GM18867 (cell line): ENCODE measurements around the gene ZNF440.
"Not testable (repeated sequence)": the region's sequence is repeated elsewhere in the genome, so short reads cannot be mapped to it uniquely, and the experiment has no call there.

ENCODE experiments used
- ATAC-seq: cut with Tn5 transposase; IDR thresholded peaks from one replicate; pipeline ENCODE4 v1.9.1; 2021; ENCODE audit warnings: mild to moderate bottlenecking, moderate library complexity; ENCODE audit not compliant: unreplicated experiment

The ZNF440 gene

DNA sequence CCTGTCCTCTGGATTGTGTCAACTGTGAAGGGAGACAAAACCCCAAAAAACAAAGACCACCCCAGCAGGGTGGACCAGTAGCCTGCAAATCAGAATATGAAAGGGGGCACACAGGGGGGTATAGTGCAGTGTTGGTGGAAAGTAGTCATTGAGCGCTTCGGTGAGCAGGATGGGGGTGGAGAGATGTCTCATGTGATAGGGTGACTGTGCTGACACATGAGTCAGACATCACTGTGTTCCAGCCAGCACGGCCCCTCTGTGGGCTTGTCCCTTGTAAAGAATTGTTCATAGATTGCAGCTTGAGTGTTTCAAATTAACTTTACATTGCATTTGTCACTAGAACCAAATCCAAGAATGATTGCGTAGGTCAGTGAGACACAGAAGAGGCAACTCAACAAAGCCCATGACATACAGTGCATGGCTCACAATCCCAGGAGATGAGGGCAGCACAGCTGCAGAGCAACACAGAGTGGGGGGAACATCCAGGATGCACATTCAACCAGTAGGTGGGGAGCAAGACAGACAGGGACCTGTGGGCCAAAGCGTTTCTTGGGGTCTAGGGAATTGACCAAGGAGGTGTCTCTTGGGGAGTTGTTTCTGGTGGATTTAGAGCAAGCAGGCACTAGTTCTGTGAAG lies 7.5 kb downstream of the ZNF440 start:
- ATAC-seq, result no peak

DNA sequence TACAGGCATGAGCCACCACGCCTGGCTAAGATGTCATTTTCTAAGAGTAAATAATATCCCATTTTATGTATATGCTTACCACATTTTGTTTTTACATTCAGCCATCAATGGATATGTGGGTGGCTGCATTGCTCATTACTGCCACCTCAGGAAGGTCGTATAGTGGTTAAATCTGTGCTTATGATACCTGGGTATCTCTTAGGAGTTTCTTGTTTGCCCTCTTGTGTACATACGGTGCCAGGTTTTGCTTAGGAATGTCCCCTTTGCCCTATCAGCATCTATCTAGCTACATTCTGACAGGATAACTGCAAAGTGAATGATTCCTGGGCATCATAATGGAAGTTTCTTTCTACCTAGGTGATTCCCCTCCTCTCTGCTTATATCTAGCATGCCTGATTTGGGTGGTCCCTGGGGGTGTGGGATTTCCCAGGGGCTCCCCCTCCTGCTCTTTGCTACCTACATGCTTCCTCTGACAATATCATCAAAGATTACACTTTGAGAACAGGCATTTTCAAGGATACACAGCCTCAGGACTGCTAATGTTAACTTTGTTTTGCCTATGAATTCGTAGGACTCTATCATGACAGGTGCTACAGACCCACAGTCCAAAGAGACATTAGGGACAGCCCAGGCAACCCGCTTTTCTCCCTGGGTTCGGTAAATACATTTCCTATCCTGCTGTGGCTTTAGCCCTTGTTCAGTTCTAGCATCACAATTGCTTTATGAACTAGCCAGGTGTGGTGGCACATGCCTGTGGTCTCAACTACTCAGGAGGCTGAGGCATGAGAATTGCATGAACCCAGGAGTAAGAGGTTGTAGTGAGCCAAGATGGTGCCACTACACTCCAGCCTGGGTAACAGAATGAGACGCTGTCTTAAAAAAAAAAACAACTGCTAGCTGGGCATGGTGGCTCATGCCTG lies 15.1 kb downstream of the ZNF440 start:
- ATAC-seq, result not testable (repeated sequence)

DNA sequence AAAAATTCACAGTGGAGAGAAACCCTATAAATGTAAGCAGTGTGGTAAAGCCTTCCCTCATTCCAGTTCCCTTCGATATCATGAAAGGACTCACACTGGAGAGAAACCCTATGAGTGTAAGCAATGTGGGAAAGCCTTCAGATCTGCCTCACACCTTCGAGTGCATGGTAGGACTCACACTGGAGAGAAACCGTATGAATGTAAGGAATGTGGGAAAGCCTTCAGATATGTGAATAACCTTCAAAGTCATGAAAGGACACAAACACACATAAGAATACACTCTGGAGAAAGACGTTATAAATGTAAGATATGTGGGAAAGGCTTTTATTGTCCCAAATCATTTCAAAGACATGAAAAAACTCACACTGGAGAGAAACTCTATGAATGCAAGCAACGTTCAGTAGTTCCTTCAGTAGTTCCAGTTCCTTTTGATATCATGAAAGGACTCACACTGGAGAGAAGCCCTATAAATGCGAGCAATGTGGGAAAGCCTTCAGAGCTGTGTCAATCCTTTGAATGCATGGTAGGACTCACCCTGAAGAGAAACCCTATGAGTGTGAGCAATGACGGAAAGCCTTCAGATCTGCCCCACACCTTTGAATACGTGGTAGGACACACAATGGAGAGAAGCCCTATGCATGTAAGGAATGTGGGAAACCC lies 18.3 kb downstream of the ZNF440 start:
- no peak for ATAC-seq

DNA sequence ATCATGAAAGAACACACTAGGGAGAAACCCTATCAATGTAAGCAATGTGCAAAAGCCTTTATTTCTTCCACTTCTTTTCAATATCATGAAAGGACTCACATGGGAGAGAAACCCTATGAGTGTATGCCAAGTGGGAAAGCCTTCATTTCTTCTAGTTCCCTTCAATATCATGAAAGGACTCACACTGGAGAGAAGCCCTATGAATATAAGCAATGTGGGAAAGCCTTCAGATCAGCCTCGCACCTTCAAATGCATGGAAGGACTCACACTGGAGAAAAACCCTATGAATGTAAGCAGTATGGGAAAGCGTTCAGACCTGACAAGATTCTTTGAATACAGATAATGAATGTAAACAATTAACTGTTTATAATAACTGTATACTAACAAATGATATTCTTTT lies 19.5 kb downstream of the ZNF440 start:
- no peak for ATAC-seq

GRCh38 chr19:11835626-11836066 lies 21.6 kb downstream of the ZNF440 start:
- ATAC-seq, result not testable (repeated sequence)

GRCh38 chr19:11843722-11844121 lies 29.6 kb downstream of the ZNF440 start:
- ATAC-seq, result no peak

- ATAC-seq, result not testable (repeated sequence)
These were observed 33.5 kb downstream of the ZNF440 start for GRCh38 chr19:11847615-11848014.

- ATAC-seq, result no peak
These were observed 34.1 kb downstream of the ZNF440 start for GRCh38 chr19:11848200-11848593.

- ATAC-seq, result no peak
These were observed 34.8 kb downstream of the ZNF440 start, which contains the start of gene ZNF439 for GRCh38 chr19:11848594-11849469. TSS of gene ZNF439 (plus strand) at chr19:11848726. CDS start at chr19:11848868, 142 bp downstream.

DNA sequence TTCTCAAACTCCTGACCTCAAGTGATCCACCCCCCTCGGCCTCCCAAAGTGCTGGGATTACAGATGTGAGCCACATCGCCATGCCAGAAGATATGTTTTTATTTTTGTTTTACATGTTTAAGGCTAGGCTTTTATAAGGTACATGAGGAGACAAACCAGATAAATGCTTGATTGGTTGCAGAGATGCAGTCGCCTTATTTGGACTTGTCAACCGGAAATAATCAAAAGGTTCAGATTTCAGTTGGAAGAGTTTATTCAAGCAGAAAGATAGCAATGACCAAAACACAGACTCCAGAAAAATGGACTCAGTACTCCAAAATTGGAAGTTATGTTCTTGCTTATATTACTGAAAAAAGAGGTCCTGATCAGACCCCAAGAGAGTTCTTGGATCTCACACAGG lies 36.2 kb downstream of the ZNF440 start:
- ATAC-seq, result not testable (repeated sequence)

DNA sequence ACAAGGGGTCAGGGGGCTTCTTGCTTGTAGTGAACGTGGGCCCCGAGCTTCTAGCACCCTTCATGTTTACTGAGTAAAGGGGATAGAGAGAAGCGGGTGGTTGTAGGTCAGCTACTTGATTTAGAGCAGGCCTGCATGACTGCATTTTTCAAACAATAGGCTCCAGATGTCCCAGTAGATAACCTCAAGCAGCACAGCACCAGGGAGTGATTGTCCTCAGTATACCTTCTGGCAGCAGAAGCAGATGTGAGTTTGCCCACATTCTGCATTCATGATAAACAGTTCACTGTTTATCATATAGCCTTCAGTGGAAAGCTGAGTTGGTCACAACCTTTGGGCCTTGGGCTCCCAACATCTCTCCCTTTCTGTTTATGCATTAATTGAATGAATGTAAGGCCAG lies 39.3 kb downstream of the ZNF440 start:
- ATAC-seq, result no peak

DNA sequence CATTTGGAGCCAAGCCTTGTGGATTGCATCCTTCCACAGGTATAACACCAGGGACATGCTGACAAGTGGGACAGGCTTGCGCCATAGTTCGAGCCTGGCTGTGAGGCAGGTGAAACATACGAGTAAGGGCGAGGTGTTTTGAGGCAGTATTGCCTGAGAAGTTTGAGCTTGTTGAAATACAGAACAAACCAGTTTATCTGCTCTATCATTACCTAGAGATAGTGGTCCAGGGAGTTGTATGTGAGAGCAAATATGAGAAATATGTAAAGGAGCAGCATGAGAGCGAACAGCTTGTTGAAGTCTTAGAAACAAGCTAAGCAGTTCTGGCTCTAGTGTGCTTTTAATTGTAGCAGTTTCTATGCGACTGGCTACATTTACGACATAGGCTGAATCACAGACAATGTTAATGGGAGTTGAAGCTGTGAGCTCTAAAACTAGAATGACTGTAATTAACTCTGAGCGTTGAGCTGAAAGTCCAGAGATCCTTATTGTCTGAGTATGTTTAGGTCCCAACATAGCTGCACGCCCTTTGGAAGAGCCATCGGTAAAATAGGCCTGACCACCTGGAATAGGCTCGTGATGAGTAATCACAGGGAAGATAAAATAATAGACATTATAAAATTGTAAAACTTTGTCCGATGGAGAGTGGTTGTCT lies 42.6 kb downstream of the ZNF440 start:
- ATAC-seq, result no peak

DNA sequence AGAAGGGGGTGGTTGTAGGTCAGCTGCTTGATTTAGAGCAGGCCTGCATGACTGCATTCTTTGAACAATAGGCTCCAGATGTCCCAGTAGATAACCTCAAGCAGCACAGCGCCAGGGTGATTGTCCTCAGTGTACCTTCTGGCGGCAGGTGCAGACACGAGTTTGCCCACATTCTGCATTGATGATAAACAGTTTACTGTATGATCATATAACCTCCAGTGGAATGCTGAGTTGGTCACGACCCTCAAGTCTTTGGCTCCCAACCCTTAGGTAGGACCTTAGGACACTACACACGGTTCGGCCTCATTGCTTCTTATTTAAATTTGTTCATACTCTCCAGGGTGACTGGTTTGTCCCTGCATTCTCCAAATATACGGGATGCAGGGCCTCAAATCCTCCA lies 46.6 kb downstream of the ZNF440 start:
- ATAC-seq, result no peak

DNA sequence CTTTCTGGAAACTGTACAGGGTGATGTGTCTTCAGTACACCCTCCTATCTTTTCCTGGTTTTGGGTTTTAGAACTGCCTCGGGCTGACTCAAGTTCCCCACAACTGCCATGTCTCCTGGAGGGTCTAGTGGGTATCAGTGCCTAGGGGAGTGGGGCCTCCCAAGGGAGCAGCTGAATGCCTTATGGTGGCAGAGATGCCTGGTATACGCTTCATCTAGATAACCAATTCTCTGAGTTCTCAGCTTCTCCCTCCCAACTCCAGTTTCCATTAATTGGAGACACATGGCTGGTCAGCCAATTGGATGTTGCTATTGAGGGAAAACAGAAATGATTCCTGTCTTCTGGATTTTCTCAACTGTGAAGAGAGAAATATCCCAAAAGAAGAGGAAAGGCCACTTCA lies 47.2 kb downstream of the ZNF440 start:
- ATAC-seq, result no peak

DNA sequence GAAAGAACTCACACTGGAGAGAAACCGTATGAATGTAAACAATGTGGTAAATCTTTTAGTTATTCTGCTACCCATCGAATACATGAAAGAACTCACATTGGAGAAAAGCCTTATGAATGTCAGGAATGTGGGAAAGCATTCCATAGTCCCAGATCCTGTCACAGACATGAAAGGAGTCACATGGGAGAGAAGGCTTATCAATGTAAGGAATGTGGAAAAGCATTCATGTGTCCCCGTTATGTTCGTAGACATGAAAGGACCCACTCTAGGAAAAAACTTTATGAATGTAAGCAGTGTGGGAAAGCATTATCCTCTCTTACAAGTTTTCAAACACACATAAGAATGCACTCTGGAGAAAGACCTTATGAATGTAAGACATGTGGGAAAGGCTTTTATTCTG lies 53.7 kb downstream of the ZNF440 start:
- ATAC-seq, result not testable (repeated sequence)

DNA sequence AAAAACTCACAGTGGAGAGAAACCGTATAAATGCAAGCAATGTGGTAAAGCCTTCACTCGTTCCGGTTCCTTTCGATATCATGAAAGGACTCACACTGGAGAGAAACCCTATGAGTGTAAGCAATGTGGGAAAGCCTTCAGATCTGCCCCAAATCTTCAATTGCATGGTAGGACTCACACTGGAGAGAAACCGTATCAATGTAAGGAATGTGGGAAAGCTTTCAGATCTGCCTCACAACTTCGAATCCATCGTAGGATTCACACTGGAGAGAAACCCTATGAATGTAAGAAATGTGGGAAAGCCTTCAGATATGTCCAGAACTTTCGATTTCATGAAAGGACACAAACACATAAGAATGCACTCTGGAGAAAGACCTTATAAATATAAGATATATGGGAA lies 54.1 kb downstream of the ZNF440 start:
- ATAC-seq, result no peak

DNA sequence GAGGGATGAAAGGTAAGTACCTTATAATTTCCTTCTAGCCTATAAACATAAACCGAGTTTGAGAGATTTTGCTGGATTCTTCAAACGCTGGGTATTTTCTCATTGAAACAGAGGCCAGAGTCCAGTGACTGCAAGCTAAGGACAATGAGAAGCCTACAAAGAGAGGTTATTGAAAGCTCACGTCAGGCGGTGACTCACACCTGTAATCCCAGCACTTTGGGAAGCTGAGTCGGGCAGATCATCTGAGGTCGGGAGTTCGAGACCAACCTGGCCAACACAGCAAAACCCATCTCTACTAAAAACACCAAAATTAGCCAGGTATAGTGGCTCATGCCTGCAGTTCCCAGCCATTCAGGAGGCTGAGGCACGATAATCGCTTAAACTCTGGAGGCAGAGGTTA lies 58.6 kb downstream of the ZNF440 start:
- no peak for ATAC-seq

- no peak for ATAC-seq
These were observed 59.7 kb downstream of the ZNF440 start for GRCh38 chr19:11873762-11874161.

DNA sequence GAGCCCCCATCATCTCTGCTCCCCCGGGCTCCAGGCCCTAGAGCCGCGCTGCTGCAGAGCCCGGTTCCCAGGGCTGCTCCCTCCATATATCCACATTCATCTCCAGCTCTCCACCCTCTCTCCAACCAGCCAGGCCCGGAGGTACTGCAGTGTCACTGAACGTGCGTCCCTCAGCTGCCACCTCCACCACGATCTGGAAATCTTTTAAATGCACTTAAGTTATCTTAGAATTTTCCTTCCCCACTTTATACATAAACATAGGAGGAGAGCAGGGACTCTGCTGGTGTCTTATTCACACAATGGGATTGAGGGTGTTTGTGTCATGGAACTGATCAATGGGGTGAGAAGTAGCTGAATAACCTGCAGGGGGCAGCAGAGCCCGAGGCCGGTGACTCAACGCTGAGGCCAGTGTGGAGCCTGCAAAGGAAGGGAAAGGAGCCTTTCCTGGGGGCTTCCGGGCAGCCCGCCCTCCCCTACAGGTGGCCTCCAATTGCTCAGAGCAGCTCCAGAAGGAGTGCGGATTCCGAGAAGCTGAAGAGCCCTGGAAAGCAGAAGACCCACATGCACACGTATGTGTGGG lies 65.7 kb downstream of the ZNF440 start:
- ATAC-seq, result not testable (repeated sequence)

- no peak for ATAC-seq
These were observed 66.5 kb downstream of the ZNF440 start for GRCh38 chr19:11880598-11880997.
